ENCODE results near the gene NBEAL1.
"Not testable (repeated sequence)": the region's sequence is repeated elsewhere in the genome, so short reads cannot be mapped to it uniquely, and the experiment has no call there.

NBEAL1 gene

DNA sequence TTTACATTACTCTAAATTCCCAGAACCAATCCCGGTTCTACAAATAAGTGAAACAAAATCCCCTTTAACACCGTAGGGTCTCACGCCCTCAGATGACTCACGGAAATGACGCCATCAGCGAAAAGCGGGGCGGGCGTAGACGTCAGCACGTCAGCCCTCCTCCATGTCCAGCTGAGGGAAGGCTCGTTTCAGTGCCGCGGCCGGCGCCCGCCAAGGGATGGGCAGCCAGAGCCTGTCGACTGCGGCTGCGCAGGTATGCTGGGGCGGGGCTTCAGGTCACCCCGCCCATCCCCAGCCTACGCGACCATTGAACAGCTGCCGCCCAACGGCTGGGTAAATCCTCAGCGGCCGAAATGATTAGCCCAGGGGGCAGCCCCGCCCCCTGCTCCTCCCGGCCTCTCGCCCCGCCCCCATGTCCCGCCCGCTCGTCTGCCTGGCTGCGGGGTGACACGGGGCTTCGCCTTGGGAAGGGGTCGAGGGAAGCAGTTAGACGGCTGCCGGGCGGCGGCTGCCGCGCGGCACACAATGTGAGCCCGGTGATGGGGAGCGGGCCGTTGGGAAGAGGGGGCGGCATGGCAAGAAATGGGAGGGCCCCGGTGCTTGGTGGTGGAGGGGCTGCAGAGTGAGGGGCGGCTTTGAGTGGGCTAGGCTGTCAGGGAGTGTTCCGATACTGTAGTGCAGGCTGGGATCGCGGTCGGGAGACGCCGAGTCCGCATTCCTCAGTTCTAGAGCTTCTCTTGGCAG lies at the start of gene NBEAL1:
NBEAL1 (plus strand) TSS at position 420 of the 744 bp plus-strand sequence. CDS start 1,510 bp downstream, outside the sequence.
- DNase-seq (ENCODE audit: low read depth): peak; percentile 95

DNA sequence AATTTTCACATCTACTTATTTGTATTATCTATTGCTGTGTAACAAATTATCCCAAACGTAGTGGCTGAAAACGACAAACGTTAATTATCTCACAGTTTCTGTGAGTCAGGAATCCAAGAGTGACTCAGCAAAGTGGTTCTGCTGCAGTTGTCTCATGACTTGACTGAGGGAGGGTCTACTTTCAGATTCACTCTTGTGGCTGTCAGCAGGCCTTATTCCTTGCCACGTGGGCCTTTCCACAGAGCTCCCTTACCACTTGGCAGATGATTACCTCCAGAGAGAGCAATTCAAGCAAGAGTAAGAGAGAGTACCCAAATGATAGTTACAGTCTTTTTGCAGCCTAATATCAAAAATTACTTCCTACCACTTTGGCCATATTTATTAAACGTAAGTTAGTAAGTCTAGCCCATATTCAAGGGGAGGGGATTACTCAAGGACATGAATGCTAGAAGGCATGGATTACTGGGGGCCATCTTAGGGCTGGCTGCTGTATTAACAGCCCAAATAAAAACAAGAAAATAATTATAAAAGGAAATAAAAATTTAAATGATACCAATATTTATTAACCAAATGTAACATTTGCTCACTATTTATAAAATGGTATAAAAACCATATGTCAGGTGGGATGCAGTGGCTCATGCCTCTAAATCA lies 48.7 kb upstream of the NBEAL1 start:
- no peak for DNase-seq (ENCODE audit: low read depth)

DNA sequence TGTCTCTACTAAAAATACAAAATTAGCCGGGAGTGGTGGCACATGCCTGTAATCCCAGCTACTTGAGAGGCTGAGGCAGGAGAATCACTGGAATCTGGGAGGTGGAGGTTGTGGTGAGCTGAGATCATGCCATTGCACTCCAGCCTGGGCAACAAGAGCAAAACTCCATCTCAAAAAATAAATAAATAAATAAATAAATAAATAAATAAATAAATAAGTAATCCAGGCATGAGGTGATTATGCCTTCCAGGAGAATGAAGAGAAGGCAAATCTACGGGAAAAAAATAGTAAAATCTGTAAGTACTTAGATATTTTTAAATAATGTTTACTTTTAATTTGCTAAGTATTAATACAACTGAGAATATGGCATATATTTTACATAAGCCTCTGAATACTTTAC lies 45.3 kb upstream of the NBEAL1 start:
- not testable (repeated sequence) for DNase-seq (ENCODE audit: low read depth)

DNA sequence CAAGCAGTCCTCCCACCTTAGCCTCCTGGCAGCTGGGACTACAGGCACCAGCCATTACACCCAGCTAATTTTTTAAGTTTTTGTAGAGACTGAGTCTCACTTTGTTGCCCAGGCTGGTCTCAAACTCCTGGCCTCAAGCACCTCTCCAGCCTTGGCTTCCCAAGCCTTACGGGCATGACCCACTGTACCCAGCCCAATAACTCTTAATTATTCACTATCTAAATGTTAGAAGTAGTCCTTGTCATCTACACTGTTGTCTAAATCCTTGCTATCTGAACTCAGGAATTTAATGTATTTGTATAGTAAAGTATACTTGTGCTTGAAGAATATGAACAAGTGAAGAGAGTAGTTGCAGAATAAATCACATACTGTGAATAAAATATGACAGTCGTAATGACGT lies 37.9 kb upstream of the NBEAL1 start:
- DNase-seq (ENCODE audit: low read depth): no peak

DNA sequence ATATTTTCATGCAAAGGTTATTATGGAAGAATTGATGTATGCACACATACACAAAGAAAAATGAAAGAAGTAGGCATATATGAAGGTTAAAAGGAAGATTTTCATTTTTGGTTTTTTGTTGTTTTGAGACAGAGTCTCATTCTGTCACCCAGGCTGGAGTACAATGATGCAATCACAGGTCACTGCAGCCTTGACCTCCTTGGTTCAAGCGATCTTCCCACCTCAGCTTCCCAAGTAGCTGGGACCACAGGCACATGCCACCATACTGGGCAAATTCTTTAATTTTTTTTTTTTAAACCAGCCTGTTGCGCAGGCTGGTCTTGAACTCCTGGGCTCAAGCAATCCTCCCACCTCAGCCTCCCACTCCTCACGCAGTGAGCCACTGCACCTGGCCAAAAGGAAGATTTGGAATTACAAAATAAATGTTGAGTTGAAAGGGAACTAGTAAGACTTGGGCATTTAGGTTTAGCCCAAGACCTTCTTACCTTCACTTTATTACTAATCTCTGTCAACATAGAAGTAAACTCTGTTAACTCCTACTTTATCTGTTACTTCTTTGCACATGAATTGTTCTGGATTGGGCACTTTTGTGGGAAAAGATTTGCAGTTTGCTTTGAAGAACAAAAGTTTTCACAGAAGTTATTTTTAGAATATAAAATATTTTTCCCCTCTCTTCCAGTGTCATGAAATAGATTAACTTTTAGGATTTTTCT lies 31.7 kb upstream of the NBEAL1 start:
- no peak for DNase-seq (ENCODE audit: low read depth)

DNA sequence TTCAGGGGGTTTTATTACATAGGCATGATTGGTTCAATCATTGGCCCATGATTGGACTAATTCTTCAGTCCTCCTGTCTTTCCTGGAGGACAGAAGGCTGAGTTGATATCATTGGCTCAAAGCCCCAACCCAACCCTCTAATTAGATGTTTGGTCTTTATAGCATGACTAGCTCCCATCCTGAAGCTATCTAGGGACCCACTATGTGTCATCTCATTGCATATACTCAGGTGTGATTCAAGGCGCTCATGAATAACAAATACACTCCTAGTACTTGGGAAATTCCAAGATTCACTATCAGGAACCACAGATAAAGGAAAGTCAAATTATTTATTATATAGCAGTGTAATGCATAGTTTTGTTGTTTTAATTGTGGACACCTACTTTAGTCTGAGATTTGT lies 24.9 kb upstream of the NBEAL1 start:
- no peak for DNase-seq (ENCODE audit: low read depth)

DNA sequence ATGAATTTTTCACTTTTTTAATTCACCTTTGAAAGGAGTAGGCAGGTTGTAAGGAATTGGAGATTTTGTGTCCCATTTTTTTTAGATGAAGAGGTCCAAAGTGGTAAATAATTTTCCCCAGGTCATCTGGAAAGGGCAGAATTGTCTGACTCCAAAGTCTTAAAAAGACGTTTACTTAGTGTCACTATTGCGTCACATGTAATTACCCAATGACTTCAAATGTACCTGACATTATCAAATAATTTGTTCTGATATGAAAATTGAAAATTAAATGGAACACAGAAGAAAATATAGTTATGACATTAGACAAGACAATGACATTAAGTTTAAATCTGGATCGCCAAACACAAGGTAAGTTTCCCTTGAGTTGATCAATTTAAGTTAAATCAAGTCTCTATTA lies 24.2 kb upstream of the NBEAL1 start:
- DNase-seq (ENCODE audit: low read depth): no peak

DNA sequence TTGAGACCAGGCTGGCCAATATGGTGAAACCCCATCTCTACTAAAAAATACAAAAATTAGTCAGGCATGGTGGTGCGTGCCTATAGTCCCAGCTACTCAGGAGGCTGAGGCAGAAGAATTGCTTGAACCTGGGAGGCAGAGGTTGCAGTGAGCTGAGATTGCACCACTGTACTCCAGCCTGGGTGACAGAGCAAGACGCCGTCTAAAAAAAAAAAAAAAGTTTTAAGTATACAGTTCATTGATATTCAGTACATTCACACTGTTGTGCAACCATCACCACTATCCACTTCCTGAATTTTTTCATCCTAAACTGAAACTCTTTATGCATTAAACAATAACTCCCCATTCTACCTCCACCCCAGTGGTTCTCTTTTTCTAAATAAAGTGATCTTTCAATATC lies 17.6 kb upstream of the NBEAL1 start:
- not testable (repeated sequence) for DNase-seq (ENCODE audit: low read depth)

DNA sequence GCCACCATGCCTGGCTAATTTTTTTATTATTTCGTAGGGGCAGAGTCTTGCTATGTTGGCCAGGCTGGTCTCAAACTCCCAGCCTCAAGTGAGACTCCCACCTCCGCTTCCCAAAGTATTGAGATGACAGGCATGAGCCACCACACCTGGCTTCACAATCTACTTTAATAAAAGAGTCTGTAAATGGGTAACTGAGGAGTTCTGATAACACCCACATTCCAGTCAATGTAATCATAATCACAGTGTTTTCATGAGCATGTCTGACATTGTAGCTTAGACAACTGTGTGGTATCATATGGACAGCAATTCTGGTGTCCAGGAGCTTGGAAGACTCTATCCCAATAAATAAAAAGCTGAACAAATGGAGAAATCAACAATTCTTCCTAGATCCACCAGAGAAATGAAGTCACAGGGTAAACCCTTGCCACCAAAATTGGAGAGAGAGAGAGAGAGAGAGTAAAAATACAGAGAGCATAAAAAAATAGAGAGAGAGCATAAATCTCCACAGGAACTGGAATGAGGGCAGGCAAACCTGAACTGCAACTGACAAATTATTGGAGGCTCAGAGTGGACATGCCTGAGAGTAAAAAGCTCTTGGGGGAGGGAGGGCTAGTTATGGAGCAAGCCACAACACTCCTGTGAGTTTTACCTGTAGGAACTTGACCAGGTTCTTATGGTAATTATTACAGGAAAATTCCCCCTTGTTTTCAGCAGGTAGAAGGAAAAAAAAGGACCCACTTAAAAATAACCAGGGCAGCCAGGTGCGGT lies 12.4 kb upstream of the NBEAL1 start:
- DNase-seq (ENCODE audit: low read depth): no peak

DNA sequence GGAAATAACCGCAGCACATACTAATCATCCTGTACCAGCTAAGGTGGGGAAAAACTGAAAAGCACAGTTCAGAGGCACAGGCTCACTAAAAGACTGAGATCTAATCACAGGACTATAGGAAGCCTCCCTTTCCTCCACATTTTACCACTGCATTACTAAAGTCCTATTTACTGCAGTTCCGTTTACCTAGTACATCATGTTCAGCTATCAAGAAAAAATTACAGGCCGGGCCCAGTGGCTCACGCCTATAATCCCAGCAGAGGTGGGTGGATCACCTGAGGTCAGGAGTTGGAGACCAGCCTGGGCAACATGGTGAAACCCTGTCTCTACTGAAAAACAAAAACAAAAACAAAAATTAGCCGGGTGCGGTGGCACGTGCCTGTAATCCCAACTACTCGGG lies 11.0 kb upstream of the NBEAL1 start:
- no peak for DNase-seq (ENCODE audit: low read depth)

DNA sequence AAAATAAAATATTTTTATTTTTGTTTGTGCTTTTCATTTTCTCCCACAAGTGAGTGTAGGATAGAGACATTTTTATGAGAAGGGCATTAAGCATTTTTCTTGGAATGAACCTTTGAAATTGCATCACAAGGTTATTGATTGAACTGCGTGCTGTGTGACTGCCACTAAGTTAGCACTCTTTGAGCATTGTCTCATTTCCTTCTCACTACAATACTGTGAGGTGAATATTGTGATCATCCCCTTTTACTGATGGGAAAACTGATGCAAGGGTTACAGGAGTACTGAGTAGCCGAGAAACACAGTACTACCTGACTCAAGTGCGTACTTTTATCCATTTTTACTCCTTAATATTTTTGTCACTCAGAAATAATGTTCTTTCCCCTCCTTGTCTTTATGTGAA lies 2.0 kb downstream of the NBEAL1 start:
- DNase-seq (ENCODE audit: low read depth): no peak

DNA sequence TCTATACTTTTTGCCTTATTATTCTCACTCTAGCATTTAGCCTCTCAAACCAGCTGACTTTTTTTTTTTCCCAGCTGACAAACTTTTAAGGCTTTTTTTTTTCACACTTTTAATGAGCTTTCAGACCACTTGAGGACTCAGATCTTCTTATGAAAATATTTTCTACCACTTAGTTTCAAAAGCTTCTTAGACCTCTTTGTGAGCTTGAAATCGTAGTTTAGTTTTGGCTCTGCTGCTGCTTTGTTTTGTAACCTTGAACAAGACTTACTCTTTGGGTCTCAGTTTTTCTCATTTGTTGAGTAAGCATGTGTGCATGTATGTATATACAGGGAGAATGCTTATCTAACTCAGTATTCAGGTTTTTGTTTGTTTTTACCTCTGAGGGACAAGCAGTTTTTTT lies 3.5 kb downstream of the NBEAL1 start:
- DNase-seq (ENCODE audit: low read depth): no peak

DNA sequence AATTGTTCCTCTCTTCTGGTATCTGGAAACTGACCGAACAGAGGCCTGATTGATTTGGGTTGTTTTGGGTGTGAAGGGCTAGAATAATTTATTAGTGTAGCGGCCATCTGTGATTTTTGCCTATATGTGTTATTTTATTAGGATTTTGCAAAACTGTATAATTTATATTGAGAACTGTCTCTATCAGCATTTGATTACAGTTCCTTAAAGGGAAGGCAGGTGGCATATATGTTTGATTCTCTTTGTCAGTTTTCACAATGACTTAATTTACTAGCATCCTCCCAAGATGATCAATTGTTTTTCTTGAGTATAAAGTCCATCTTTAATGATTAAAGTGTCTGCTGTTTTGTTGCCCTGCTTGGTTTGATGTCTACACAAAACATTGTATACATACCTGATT lies 4.5 kb downstream of the NBEAL1 start:
- DNase-seq (ENCODE audit: low read depth): no peak

DNA sequence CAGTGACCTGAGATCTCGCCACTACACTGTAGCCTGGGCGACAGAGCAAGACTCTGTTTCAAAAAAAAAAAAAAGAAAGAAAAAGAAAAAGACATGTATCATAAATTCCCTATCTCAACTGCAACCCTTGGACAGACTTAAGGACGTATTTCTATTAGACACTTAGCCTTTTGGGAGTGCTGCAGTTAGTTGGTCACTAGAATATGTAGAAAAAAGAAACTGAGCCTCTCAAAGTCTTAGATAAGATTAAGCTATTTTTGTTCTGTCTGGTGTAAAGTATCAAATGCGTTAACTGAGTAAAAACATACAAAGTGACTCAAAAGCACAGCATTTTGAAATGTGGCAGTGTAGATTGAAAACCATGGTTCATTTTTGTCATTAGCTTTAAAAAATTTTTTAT lies 7.3 kb downstream of the NBEAL1 start:
- DNase-seq (ENCODE audit: low read depth): no peak

DNA sequence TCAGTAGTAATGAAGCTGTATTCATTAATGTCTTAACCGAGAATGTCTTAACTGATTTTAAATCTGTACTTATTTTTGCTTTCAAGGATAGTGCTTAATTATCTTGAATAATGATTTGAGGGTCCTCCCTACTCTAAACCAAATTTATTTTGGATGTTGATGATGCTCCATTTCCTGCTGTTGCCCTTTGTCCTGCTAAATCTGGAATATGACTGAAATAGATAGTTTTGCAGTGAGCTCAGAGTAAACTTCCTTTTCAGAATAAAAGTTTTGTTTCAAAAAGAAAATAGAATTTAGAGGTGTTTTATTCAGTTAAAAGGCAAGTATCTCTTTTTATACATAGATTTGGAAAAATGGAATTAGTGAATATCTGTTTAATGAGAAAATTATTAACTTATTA lies 8.1 kb downstream of the NBEAL1 start:
- DNase-seq (ENCODE audit: low read depth): no peak

DNA sequence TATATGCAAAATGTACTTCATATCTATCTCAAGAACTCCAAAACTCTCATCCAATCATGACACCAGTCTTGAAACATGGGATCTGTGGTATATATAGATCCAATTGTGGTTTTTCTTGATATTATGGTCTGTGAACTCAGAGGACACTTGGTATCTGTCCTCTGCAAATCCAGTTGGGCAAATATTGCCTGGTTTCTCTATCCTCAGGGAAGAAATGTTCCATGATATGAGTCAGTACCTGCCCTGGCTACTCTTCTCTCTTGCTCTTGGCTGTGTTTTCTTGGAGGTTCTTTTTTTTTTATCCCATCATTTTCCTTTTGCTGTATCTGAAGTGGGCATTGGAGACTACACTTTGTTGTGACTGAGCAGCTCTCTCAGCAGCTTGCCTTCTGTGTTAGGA lies 10.9 kb downstream of the NBEAL1 start:
- no peak for DNase-seq (ENCODE audit: low read depth)

DNA sequence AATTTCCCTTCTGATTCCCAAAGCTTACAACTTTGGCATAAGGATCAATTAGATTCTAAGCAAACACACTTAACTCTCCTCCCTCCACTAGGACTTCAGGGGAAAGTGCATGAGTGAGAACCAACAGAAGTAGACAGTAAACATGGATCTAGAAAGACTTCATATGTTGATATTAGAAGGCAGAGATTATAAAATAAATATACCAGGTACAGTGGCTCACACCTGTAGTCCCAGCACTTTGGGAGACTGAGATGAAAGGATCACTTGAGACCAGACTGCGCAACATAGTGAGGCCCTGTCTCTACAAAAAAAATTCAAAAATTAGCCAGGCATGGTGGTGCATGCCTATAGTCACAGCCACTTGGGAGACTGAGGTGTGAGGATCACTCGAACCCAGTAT lies 15.9 kb downstream of the NBEAL1 start:
- DNase-seq (ENCODE audit: low read depth): no peak

DNA sequence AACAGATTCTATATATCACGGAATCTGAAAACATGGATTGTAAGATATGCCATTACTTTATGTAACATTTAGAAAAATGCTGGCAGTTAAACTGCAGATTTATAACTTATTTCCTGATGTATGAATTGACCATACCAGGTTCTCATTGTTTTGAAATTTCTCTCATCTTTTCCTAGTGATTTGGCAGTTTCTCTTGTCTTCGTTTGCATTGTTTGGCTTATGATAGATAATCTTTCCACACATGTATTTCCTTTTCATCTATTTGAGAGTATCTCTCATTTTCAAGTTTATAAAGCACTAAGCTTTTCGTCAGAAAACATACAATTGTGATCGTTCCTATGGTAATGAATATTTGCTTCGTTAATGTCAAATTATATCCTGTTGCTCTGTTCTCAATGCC lies 16.3 kb downstream of the NBEAL1 start:
- no peak for DNase-seq (ENCODE audit: low read depth)

DNA sequence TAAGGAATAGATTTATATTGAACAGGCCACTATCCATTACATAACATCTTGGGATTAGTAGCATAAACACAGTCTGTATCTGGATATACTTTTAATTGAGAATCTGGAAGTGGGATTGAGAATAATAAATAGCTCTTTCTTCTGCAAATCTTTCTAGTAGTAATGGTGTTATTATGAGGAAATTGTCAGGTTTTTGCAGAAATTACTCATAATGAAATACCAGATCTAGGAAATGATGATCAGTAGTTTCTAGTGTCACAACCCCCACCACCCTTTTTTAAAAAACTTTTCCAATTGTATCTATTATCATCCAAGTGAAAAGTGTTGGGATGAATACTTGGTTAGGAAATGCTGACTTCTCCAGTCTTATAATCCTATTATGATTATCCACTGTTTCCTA lies 18.7 kb downstream of the NBEAL1 start:
- DNase-seq (ENCODE audit: low read depth): no peak

DNA sequence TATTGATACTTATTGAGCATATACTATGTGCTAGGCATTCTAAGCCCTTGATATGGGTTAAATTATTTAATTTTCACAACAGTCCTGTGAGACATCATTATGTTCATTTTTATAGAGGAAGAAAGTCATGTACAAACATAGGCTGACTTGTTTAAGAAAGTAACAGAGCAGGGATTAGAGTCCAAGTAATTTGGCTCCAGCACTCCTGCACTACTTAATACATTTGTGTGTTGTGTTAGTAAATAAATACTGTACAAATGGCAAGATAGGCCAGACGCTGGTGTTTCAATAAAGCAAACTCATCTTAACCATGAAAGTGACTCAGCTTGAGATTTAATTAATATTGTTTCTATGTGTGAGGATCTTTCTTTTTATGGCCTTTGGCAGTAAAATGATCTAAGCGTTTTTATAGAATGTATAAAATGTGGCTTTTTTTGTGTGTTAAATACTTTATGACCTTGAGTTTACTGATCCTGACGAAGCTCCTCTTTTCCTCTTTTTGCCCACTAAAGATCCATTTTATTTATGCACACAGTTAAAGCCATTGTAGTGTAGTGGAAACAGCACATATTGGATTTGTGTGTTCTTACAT lies 21.3 kb downstream of the NBEAL1 start:
- DNase-seq (ENCODE audit: low read depth): no peak

DNA sequence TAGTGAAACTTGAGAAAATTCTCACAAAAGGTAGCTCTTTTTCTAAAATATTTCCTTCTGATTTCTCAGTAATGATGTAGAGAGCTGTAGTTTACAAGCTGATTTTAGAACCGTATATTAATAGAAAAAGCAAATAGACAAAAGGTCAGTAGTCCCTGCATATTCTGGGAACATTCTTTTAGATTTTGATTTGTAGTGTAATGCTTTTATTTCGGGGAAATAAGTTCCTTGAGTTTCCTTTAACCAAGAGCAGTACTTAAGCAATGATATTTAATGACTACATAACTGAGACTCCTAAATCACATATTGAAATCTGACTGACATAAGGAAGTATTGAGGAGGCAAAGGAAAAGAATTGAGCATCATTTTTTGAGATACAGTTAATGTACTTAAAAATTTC lies 22.4 kb downstream of the NBEAL1 start:
- DNase-seq (ENCODE audit: low read depth): no peak

DNA sequence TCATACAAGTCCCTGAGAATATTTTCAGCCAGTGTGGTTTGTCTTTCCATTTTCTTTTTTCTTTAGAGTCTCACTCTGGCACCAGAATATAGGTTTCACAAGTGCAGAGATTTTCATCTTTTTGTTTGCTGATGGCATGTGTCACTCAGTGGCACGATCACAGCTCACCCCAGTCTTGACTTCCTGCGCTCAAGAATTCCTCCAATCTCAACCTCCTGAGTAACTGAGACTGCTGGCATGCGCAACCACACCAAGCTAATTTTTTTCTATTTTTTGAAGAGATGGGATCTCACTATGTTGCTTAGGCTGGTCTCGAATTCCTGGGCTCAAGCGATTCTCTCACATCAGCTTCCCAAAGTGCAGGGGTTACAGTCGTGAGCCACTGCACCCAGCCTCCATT lies 23.9 kb downstream of the NBEAL1 start:
- DNase-seq (ENCODE audit: low read depth): no peak

Data from stimulated activated CD8-positive, alpha-beta memory T cell treated with anti-CD3 and anti-CD28 coated beads, Interleukin-4, amount 100 ng/mL, for 24 hours (primary cell).